ENCODE results near the gene USP24. TPM values are rescaled to one million over a fixed set of nuclear protein-coding genes. Genes with fewer than 3 reads are reported as not detected.
"Not testable (repeated sequence)": the region's sequence is repeated elsewhere in the genome, so short reads cannot be mapped to it uniquely, and the experiment has no call there.

The USP24 gene
- polyA plus RNA-seq, 1 experiment, result 8.4 TPM

DNA sequence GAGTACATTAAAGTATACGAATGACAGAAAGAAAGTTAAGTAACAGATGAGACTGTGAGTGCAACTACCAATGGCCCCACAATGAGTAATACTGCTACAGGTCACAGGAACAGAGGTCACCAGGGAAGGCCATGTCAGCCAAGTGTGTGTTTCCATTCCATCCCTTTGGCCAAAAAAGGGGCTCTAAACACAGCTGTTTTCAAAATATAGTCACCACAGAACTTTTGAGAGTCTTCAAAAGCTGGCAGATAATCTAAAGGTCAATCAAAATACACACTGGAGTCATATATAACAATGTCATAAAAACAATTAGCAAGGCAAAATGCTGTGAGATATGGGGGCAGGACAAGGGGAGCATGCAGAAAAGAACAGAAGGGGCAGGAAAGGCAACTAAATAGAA, 10.2 kb downstream of the USP24 start:
- no peak for DNase-seq (ENCODE audit: low read depth)
- ChIA-PET POLR2A (interaction anchor here (0.6 kb wide), 1 partner anchor 133 kb away, joined by 3 read pairs; no protein-coding TSS in a partner anchor), CTCF (no interaction called here)
- Histone ChIP-seq H3K36me3 (ENCODE audit: control insufficient read depth, insufficient read depth, low read length) (no peaks in the 10 kb centered on the region; the same call in 1 of the 2 replicates), H3K4me3 (ENCODE audit: low read depth, low read length) (no peak overlapping the region), H3K27me3 (ENCODE audit: control insufficient read depth, insufficient read depth, low read length) (no peaks in the 10 kb centered on the region)
- TF ChIP-seq, protein P1, sequence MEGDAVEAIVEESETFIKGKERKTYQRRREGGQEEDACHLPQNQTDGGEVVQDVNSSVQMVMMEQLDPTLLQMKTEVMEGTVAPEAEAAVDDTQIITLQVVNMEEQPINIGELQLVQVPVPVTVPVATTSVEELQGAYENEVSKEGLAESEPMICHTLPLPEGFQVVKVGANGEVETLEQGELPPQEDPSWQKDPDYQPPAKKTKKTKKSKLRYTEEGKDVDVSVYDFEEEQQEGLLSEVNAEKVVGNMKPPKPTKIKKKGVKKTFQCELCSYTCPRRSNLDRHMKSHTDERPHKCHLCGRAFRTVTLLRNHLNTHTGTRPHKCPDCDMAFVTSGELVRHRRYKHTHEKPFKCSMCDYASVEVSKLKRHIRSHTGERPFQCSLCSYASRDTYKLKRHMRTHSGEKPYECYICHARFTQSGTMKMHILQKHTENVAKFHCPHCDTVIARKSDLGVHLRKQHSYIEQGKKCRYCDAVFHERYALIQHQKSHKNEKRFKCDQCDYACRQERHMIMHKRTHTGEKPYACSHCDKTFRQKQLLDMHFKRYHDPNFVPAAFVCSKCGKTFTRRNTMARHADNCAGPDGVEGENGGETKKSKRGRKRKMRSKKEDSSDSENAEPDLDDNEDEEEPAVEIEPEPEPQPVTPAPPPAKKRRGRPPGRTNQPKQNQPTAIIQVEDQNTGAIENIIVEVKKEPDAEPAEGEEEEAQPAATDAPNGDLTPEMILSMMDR (IDR thresholded peaks at IDR 0.05; ENCODE audit: insufficient read depth, low read depth, low read length), result no peak

DNA sequence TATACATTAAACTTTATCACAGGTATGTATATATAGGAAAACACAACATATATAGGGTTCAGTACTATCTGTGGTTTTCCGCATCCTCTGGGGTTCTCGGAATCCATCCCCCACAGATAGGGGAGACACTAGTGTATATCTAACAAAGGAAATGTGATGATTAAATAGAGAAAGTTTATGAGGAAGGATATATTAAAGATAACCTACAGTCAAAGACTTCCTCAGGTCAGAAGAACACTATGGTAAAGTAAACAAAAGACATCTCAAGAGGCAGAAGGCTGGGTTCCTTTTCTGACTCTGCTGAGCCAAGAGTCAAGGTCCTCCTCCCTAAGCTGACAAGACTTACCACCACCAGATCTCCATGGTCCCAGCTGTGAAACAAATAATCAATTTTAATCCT, 12.1 kb downstream of the USP24 start:
- DNase-seq (ENCODE audit: low read depth), result no peak
- ChIA-PET CTCF (no interaction called here), POLR2A (no interaction called here)
- H3K27me3 ChIP-seq (ENCODE audit: control insufficient read depth, insufficient read depth, low read length), result no peaks in the 10 kb centered on the region
- no peak overlapping the region for H3K4me3 ChIP-seq (ENCODE audit: low read depth, low read length)
- H3K36me3 ChIP-seq (ENCODE audit: control insufficient read depth, insufficient read depth, low read length), result no peaks in the 10 kb centered on the region; the same call in 1 of the 2 replicates
- TF ChIP-seq, protein P1 (IDR thresholded peaks at IDR 0.05; ENCODE audit: insufficient read depth, low read depth, low read length), result no peak

DNA sequence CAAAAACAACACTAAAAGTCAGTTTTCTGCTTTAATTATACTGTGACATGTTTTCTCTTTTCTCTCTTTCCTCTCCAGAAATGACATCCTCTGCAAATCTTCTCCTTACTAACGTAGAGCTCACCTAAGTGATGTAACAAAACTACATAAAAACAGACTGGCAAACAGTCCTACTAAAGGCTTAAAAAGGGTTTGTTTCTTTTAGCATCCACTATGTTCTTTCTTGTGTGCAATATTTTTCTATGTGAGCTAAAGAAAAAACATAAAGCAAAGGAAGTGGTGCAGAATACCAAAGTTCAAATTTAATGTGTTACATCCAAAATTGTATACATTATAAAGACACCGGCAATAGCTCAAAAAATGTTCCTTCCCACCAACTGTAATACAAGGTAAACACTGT, 14.5 kb downstream of the USP24 start:
- TF ChIP-seq, protein P1 (IDR thresholded peaks at IDR 0.05; ENCODE audit: insufficient read depth, low read depth, low read length), result no peak
- Histone ChIP-seq H3K4me3 (ENCODE audit: low read depth, low read length) (no peak overlapping the region), H3K27me3 (ENCODE audit: control insufficient read depth, insufficient read depth, low read length) (no peaks in the 10 kb centered on the region), H3K36me3 (ENCODE audit: control insufficient read depth, insufficient read depth, low read length) (no peaks in the 10 kb centered on the region)
- ChIA-PET POLR2A (no interaction called here), CTCF (interaction anchor here (1.4 kb wide), 1 partner anchor 9 kb away, joined by 7 read pairs; no protein-coding TSS in a partner anchor)
- no peak for DNase-seq (ENCODE audit: low read depth)

DNA sequence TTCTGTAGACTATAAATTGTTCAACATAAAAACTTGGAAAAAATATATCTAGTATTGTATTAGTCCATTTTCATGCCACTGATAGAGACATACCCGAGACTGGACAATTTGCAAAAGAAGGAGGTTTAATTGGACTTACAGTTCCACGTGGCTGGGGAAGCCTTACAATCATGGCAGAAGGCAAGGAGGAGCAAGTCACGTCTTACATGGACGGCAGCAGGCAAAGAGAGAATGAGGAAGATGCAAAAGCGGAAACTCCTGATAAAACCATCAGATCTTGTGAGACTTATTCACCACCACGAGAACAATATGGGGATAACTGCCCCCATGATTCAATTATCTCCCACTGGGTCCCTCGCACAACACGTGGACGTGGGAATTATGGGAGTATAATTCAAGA, 15.4 kb downstream of the USP24 start:
- H3K27me3 ChIP-seq (ENCODE audit: control insufficient read depth, insufficient read depth, low read length); DNase-seq (ENCODE audit: low read depth); POLR2A ChIA-PET; CTCF ChIA-PET; H3K4me3 ChIP-seq (ENCODE audit: low read depth, low read length); H3K36me3 ChIP-seq (ENCODE audit: control insufficient read depth, insufficient read depth, low read length): not testable (repeated sequence)

DNA sequence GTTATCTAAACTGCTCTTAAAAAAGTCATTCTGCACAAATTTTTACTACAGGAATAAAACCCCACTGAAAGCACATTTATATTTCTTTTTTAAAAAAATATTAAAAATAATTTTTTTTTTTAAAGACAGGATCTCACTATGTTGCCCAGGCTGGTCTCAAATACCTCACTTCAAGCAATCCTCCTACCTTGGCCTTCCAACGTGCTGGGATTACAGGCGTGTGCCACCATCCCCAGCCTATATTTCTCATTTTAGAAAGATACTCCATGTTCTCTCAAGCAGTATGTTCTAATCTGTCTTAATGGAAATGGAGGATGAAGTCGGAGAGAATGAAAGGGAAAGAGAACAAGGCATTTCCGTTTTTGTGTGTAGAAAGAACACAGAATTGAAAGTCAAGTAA, 17.1 kb downstream of the USP24 start:
- POLR2A ChIA-PET, result no interaction called here
- Histone ChIP-seq H3K27me3 (ENCODE audit: control insufficient read depth, insufficient read depth, low read length) (no peaks in the 10 kb centered on the region), H3K4me3 (ENCODE audit: low read depth, low read length) (no peak overlapping the region), H3K36me3 (ENCODE audit: control insufficient read depth, insufficient read depth, low read length) (no peaks in the 10 kb centered on the region)
- CTCF ChIA-PET, result no interaction called here
- DNase-seq (ENCODE audit: low read depth), result no peak
- TF ChIP-seq, protein P1 (IDR thresholded peaks at IDR 0.05; ENCODE audit: insufficient read depth, low read depth, low read length), result no peak

DNA sequence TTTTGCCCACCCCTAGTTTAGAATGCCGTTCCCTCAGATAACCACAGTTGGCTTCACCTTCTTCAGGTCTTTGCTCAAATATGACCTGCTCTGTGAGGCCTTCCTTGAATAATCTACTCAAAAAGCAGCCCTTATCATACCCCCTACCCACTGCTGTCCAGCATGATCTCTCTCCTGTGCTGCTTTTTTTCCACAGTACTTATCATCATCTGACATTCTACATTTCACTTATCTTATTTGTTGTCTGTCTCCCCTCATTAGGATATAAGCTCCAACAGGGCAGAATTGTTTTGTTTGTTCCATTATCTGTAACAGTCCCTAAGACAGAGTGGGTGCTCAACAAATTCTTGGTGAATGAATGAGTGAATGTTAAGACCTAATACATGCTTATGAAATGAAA, 18.1 kb downstream of the USP24 start:
- no peak for DNase-seq (ENCODE audit: low read depth)
- Histone ChIP-seq H3K4me3 (ENCODE audit: low read depth, low read length) (no peak overlapping the region), H3K36me3 (ENCODE audit: control insufficient read depth, insufficient read depth, low read length) (no peaks in the 10 kb centered on the region), H3K27me3 (ENCODE audit: control insufficient read depth, insufficient read depth, low read length) (no peaks in the 10 kb centered on the region)
- ChIA-PET POLR2A (no interaction called here), CTCF (no interaction called here)
- TF ChIP-seq, protein P1 (IDR thresholded peaks at IDR 0.05; ENCODE audit: insufficient read depth, low read depth, low read length), result no peak
